GM19372 (cell line): Measurements from ENCODE around the gene ARHGAP4.

Experiments
- ATAC-seq: cut with Tn5 transposase; IDR thresholded peaks from one replicate; pipeline ENCODE4 v1.9.1; 2021; ENCODE audit warnings: mild to moderate bottlenecking, low read depth, moderate library complexity; ENCODE audit not compliant: unreplicated experiment

The ARHGAP4 gene

GRCh38 chrX:153964105-153964504 is 38.0 kb upstream of the ARHGAP4 start:
- no peak for ATAC-seq

DNA sequence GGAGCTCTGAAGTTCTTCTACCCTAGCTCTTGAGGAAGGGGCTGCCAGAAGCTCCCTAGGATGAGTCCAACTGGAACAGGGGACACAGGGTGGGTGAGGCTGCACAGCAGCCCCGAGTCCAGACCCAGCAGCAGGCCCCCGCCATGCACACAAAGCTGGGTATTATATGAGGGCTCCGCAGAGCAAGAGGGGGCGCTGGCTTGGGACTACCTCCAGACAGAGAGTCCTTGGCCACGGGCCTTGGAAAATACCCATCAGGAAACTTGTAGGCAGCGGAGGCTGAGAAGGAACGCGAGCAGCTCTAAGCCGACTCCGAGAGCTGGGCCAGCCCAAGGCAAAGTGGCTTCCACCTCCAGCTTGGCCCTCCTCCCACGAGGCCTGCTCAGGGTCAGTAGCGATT is 37.5 kb upstream of the ARHGAP4 start:
- no peak for ATAC-seq

- ATAC-seq: no peak
Measured at GRCh38 chrX:153961292-153961691, 35.2 kb upstream of the ARHGAP4 start.

GRCh38 chrX:153960786-153961185 is 34.7 kb upstream of the ARHGAP4 start:
- ATAC-seq: no peak

DNA sequence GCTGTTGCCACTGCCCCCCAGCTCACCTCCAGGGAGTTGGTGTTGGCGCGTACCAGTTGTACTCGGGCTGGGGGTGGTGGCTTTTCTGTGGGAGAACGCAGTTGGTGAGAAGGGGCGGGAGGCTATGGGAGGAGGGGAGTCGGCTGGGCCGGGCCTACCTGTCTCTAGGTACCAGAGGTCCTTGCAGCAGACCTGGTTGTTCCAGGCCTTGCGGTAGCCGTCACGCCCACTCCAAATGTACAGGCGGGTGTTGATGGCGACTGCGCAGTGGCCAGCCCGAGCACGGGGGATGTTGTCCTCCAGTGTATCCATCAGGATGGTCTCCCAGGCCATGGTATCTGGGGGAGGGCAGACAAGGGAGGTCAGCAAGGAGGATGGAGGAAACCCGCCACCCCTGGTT is 34.0 kb upstream of the ARHGAP4 start:
- no peak for ATAC-seq

GRCh38 chrX:153959649-153960048 is 33.6 kb upstream of the ARHGAP4 start:
- ATAC-seq: no peak

GRCh38 chrX:153958605-153959004 is 32.5 kb upstream of the ARHGAP4 start:
- ATAC-seq: no peak

- no peak for ATAC-seq
Measured at GRCh38 chrX:153957224-153957623, 31.2 kb upstream of the ARHGAP4 start.

- no peak for ATAC-seq
Measured at GRCh38 chrX:153956044-153956907, 30.2 kb upstream of the ARHGAP4 start.

GRCh38 chrX:153955228-153955732 is 29.2 kb upstream of the ARHGAP4 start:
- no peak for ATAC-seq

DNA sequence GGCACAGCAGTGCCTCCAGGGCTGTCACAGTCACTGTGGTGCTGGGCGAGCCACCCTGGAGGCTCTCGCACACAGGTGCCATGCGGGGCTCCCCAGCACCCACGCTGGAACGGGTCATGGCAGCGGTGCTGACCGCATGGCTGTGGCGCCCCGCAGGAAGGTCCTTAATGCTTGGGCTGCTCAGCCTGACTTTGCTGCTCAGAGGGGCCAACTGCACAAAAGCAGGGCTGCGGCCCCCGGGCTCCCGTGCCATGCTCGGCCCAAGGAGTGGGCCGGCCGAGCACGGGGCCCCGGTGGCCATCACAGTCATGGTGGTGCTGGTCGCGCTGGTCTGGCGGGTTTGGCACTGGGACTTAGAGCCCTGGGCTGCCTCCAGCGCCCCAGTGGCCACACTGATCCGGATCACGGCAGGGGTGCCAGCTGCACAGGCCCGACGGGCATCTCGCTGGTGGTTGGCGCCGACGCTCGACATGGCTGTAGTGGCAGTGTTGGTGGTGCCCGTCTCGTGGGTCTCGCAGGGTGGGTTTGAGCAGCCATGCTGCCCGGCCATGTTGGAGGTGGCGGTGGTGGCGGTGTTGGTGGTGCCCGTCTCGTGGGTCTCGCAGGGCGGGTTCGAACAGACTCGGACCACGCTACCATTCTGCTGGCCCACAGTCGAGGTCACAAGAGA is 28.6 kb upstream of the ARHGAP4 start:
- ATAC-seq: no peak

- ATAC-seq: no peak
Measured at GRCh38 chrX:153953892-153954557, 28.0 kb upstream of the ARHGAP4 start.

DNA sequence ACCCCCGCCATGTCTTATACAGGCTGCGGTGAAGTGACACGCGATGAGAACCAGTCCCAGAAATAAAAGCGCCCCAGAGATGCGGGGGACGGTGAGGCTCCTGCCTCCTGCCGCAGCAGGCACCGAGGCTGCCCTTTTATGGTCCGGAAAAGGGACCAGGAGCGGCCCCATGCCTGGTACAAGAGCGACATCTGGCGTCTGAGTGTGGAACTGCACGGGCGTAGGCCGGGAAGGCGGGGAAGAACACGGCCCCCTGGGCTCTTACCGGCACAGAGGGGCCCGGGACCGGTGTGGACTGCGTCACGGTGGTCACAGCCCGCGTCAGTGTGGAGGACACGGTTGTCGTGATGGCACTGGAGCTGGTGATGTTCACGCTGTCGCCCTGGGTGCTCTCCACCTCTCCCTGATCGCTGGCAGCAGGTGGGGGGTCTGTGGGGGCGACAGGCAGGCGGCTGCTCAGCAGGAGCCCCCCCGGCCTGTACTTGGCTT is 27.3 kb upstream of the ARHGAP4 start:
- no peak for ATAC-seq

GRCh38 chrX:153952373-153953026 is 26.4 kb upstream of the ARHGAP4 start:
- ATAC-seq: no peak

- no peak for ATAC-seq
Measured at GRCh38 chrX:153951683-153952372, 25.8 kb upstream of the ARHGAP4 start.

- ATAC-seq: no peak
Measured at GRCh38 chrX:153950127-153950526, 24.1 kb upstream of the ARHGAP4 start.

GRCh38 chrX:153948847-153949805 is 23.1 kb upstream of the ARHGAP4 start:
- ATAC-seq: no peak

DNA sequence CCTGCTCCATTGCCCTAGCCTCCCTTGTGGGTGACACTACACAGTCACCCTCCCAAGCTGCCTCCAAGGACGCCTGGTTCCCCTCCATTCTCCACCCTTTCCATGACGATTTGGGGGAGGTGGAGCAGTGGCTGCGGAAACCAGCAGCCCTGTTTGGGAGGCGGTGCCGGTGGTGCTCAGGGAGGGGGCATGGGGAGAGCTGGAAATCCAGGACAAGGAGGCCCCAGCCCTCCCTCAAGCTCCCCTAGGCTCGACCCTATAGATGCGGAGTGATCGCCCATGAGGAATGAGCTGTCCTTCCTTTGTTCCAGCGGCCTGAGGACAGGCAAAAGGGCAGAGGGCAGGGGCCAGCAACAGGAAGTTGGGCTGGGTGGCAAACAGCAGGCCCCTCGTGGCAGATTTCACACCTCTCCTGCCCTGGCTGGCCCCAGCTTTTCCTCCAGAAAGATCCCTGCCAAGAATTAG is 22.0 kb upstream of the ARHGAP4 start:
- ATAC-seq: no peak
